Activated CD4-positive, alpha-beta memory T cell treated with anti-CD3 and anti-CD28 coated beads for 36 hours (primary cell): ENCODE data around the gene RAP2C. TPM values are rescaled to one million over a fixed set of nuclear protein-coding genes. Genes with fewer than 3 reads are reported as not detected.

Experiments
- CTCF ChIA-PET: fragments of 350-600 bp; sonication (Branson Sonifier 250); formaldehyde crosslinking; loops from one replicate; lab custom pipeline; 2021; ENCODE audit warnings: antibody characterized with exemption, inconsistent platforms; lab: Charles Lee
- POLR2A ChIA-PET: fragments of 350-600 bp; sonication (Branson Sonifier 250); formaldehyde crosslinking; loops from one replicate; lab custom pipeline; 2021; ENCODE audit warnings: antibody characterized with exemption; lab: Charles Lee
- DNase-seq: peaks from one replicate; pipeline ENCODE4 v3.0.0-alpha.2; 2020
- H3K27ac Mint-ChIP-seq: one replicate; pipeline ENCODE4 v1.8.0; 2021; ENCODE audit warnings: mixed read lengths
- H3K27me3 Mint-ChIP-seq: one replicate; pipeline ENCODE4 v1.8.0; 2021; ENCODE audit warnings: mixed read lengths
- H3K36me3 Mint-ChIP-seq: one replicate; pipeline ENCODE4 v1.8.0; 2021; ENCODE audit warnings: mixed read lengths
- H3K4me1 Mint-ChIP-seq: one replicate; pipeline ENCODE4 v1.8.0; 2021; ENCODE audit warnings: low read depth, mixed read lengths
- H3K4me3 Mint-ChIP-seq: one replicate; pipeline ENCODE4 v1.8.0; 2021; ENCODE audit warnings: mild to moderate bottlenecking, mixed read lengths
- H3K9me3 Mint-ChIP-seq: one replicate; pipeline ENCODE4 v1.8.0; 2021; ENCODE audit warnings: mixed read lengths
- intact Hi-C: fragments of 100-400 bp; cut with micrococcal nuclease; formaldehyde crosslinking; loops from one replicate; pipeline ENCODE4 v1.15.1; 2023
- total RNA-seq, 2 experiments: library from RNA; stranded (reverse); gene quantifications; one replicate each; pipeline ENCODE4 v1.2.3, GENCODE V29; 2021

The RAP2C gene
- total RNA-seq, 2 experiments from 2014 or later = 41.2 to 43.7 TPM

DNA sequence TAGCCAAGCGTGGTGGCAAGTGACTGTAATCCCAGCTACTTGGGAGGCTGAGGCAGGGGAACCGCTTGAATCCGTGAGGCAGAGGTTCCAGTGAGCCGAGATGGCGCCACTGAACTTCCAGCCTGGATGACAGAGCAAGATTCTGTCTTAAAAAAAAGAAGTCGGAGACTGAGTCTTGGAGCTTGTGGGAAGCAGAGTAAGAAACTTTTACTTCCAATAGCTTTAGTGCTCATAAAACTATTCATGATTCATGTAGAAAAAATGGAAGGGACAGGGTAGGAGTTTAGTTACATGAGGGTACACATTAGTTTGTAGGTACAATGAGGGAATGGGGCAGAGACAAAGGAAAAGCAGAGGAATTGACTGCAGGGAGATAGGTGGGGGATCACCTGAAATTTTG lies 19.3 kb downstream of the RAP2C start:
- peaks cover under 1% of the 10 kb centered on the region for H3K9me3 Mint-ChIP-seq
- H3K27me3 Mint-ChIP-seq = no peaks in the 10 kb centered on the region
- ChIA-PET CTCF (interaction anchor here (1.0 kb wide), 1 partner anchor 358 kb away, joined by 4 read pairs; no protein-coding TSS in a partner anchor), POLR2A (no interaction called here)
- no peaks in the 10 kb centered on the region for H3K4me1 Mint-ChIP-seq
- DNase-seq = no peak
- intact Hi-C loops = no loop called here
- H3K36me3 Mint-ChIP-seq = peaks cover 1% of the 10 kb centered on the region
- peak overlapping the region; percentile 49 for H3K27ac Mint-ChIP-seq
- H3K4me3 Mint-ChIP-seq = no peak overlapping the region

DNA sequence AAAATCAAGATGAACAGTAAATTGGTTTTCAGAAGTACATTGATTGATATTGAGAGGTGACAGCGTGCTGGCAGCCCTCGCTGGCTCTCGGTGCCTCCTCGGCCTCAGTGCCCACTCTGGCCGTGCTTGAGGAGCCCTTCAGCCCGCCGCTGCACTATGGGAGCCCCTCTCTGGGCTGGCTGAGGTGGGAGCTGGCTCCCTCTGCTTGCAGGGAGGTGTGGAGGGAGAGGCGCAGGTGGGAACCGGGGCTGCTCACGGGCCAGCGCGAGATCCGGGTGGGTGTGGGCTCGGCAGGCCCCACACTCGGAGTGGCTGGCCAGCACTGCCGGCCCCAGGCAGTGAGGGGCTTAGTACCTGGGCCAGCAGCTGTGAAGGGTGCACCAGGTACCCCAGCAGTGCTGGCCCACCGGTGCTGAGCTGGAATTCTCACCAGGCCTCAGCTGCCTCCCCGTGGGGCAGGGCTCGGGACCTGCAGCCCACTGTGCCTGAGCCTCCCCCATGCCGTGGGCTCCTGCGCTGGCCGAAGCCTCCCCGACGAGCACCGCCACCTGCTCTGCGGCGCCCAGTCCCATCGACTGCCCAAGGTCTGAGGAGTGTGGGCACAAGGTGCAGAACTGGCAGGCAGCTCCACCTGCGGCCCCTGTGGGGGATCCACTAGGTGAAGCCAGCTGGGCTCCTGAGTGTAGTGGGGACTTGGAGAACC lies 25.2 kb downstream of the RAP2C start:
- Mint-ChIP-seq H3K27me3 (no peaks in the 10 kb centered on the region), H3K36me3 (peaks cover 3% of the 10 kb centered on the region), H3K9me3 (peaks cover 5% of the 10 kb centered on the region), H3K4me3 (no peak overlapping the region), H3K27ac (no peak overlapping the region), H3K4me1 (no peaks in the 10 kb centered on the region)
- no peak for DNase-seq
- POLR2A ChIA-PET = no interaction called here
- CTCF ChIA-PET = no interaction called here
- intact Hi-C loops = no loop called here

DNA sequence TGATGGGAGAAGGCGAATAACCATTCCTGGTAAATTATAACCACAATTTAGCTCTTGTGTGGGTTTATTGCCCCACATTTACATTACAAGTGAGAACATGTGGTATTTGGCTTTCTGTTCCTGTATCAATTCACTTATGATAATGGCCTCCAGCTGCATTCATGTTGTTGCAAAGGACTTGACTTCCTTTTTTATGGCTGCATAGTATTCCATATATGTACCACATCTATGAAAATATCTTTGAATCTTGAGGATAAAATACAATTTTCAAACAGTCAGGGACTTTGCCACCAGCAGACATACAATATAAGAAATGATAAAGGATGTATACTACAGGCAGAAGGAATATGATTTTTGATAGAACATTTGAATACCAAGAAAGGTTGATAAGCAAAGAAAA lies 27.3 kb downstream of the RAP2C start:
- Mint-ChIP-seq H3K9me3 (peaks cover 5% of the 10 kb centered on the region), H3K4me1 (no peaks in the 10 kb centered on the region), H3K36me3 (peaks cover 3% of the 10 kb centered on the region), H3K27ac (no peak overlapping the region), H3K27me3 (no peaks in the 10 kb centered on the region), H3K4me3 (no peak overlapping the region)
- no peak for DNase-seq
- POLR2A ChIA-PET = no interaction called here
- intact Hi-C loops = no loop called here
- CTCF ChIA-PET = interaction anchor here (0.7 kb wide), 1 partner anchor 284 kb away, joined by 3 read pairs; no protein-coding TSS in a partner anchor

DNA sequence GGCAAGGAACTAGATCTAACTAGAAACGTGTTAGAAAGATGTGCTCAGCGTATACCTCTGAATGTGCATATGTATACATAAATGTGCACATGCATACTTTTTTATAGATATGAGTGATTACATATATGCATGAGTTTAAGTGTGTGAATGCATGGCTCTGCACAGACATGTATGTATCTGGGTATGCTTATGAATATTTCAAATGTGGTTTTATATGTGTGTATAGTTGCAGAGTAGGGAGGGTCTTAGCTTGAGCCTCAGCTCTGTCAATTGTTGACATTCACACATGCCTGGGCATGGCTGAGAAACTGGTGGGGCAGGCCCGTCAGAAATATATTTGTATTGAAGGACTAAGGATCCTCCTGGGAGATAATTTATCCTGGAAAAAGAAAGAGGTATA lies 31.1 kb downstream of the RAP2C start:
- Mint-ChIP-seq H3K4me3 (no peak overlapping the region), H3K36me3 (no peaks in the 10 kb centered on the region), H3K9me3 (peaks cover 3% of the 10 kb centered on the region), H3K4me1 (no peaks in the 10 kb centered on the region), H3K27ac (no peak overlapping the region), H3K27me3 (no peaks in the 10 kb centered on the region)
- no peak for DNase-seq
- intact Hi-C loops = no loop called here
- CTCF ChIA-PET = no interaction called here
- POLR2A ChIA-PET = no interaction called here

DNA sequence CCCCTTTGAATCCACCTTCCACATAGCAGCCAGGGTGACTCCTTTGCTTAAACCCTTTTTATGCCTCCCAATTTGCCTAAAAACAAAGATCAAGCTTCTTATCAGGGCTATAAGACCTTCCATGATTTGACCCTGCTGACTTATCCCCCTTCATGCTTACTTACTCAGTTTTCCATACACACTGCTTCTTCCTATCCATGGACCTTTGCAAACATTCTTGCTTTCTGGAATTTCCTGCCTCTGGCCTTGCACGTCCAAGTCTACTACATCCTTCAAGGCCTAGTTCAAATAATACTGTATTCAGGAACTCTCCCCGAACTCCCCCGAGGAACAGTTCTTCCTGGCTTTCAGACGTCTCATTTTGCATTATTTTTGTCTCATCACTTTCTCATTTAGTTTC lies 31.8 kb downstream of the RAP2C start:
- Mint-ChIP-seq H3K9me3 (peaks cover 3% of the 10 kb centered on the region), H3K36me3 (no peaks in the 10 kb centered on the region), H3K4me3 (no peak overlapping the region), H3K27me3 (no peaks in the 10 kb centered on the region), H3K4me1 (no peaks in the 10 kb centered on the region), H3K27ac (no peak overlapping the region)
- intact Hi-C loops = no loop called here
- POLR2A ChIA-PET = no interaction called here
- no peak for DNase-seq
- CTCF ChIA-PET = no interaction called here

DNA sequence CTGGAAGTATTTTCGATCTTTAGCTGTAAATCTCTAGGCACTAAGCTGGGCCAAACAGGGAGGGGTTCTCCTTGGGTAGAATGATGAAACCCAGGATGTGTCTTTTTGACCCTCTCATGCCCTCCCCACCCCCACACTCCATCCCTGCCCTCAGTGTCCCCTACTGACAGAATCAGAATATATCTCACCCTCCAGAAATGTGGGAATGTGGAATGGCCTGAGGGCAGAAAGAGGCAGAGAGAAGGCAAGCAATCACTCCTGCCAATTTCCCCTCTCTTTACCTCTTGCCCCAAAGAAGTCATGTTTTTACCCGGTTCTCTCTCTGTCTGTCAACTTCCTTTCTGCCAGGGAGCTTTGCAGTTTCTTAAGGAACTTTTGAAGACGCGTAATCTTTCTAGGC lies 34.4 kb downstream of the RAP2C start:
- Mint-ChIP-seq H3K27me3 (no peaks in the 10 kb centered on the region), H3K9me3 (no peaks in the 10 kb centered on the region), H3K4me3 (no peak overlapping the region), H3K4me1 (no peaks in the 10 kb centered on the region), H3K36me3 (no peaks in the 10 kb centered on the region), H3K27ac (no peak overlapping the region)
- CTCF ChIA-PET = no interaction called here
- no peak for DNase-seq
- intact Hi-C loops = no loop called here
- POLR2A ChIA-PET = no interaction called here

DNA sequence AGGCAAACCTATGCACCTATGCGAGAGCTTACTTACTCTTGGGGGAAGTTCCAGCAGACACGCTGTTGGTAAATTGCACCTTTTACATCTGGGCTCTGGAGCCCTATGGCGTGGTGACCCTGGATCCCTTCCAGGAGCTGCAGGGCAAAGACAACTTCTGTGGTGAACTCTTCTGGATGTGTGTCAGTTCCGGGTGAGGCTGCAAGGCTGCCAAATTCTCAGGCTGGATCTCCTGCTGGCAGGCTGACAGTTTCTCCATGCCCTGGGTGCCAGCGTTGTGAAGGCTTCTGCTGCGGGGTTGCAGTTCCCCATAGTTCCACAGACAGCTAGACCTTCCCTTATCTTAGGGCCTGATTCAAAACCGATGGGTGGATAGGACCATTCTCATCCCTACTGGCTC lies 37.9 kb downstream of the RAP2C start:
- H3K27me3 Mint-ChIP-seq = no peaks in the 10 kb centered on the region
- H3K36me3 Mint-ChIP-seq = no peaks in the 10 kb centered on the region
- H3K4me1 Mint-ChIP-seq = no peaks in the 10 kb centered on the region
- H3K9me3 Mint-ChIP-seq = no peaks in the 10 kb centered on the region
- ChIA-PET CTCF (no interaction called here), POLR2A (interaction anchor here (0.5 kb wide), 1 partner anchor 338 kb away, joined by 5 read pairs; no protein-coding TSS in a partner anchor)
- intact Hi-C loops = no loop called here
- no peak for DNase-seq
- H3K4me3 Mint-ChIP-seq = no peak overlapping the region
- no peak overlapping the region for H3K27ac Mint-ChIP-seq

DNA sequence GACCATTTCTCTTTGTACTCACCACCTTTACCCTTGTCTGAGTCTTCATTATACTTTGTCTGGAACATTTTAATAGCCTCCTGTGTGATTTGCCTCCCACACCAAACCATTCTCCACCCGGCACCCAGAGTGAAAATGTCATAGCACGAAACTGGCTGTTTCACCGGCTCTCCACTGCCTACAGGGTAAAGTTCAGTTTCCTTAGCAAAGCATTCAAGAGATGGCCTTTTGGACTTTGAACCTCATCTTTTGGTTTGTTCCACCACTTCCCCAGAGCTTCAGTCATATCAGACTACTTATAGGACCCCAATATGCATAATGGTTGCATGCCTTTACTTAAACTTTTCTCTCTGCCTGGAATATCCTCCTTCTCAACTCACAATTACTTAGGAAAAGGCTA lies 38.3 kb downstream of the RAP2C start:
- H3K36me3 Mint-ChIP-seq = no peaks in the 10 kb centered on the region
- intact Hi-C loops = no loop called here
- H3K9me3 Mint-ChIP-seq = no peaks in the 10 kb centered on the region
- H3K4me3 Mint-ChIP-seq = no peak overlapping the region
- no peak overlapping the region for H3K27ac Mint-ChIP-seq
- H3K4me1 Mint-ChIP-seq = no peaks in the 10 kb centered on the region
- ChIA-PET CTCF (no interaction called here), POLR2A (interaction anchor here (0.5 kb wide), 1 partner anchor 338 kb away, joined by 5 read pairs; no protein-coding TSS in a partner anchor)
- no peak for DNase-seq
- no peaks in the 10 kb centered on the region for H3K27me3 Mint-ChIP-seq

DNA sequence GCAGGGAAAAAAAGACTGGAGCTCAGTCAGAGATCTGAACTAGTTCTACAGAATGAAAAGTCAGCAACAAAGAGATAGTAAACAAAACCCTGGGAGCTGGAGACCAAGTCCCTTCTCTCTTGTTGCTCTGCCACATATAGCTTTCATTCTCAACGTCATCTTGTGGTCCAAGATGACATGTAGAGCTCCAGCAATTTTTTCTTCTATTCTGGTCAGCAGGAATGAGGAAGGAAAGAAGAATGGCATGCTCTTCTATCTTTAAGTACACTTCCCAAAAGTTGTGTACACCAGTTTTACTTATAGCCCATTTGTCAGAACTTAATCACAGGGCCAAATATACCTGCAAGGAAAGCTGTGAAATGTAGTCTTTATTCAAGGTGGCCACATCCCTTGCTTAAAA lies 45.6 kb downstream of the RAP2C start:
- Mint-ChIP-seq H3K9me3 (no peaks in the 10 kb centered on the region), H3K4me1 (no peaks in the 10 kb centered on the region), H3K27ac (no peak overlapping the region), H3K27me3 (peaks cover 2% of the 10 kb centered on the region), H3K4me3 (no peak overlapping the region), H3K36me3 (no peaks in the 10 kb centered on the region)
- POLR2A ChIA-PET = no interaction called here
- intact Hi-C loops = no loop called here
- CTCF ChIA-PET = interaction anchor here (1.6 kb wide), 1 partner anchor 45 kb away, joined by 6 read pairs; the partner anchor contains the start of gene RAP2C
- DNase-seq = no peak

DNA sequence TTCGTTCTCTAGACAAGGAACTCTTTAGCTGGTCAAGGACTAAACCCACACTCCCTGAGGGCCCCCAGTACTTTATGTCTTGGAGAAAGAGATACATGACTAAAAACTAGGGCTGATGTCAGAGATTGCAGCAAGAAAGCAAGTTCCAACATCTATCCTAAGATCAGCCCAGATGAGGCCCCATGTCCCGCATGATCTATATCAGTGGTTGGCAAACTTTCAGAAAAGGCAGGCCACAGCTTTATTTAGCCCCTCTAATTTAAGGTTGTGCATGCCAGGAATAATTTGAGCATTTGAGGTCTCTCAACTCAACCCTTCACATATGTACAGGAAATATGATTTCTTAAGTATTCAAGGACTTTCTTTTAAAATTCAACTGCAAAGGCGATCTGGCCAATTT lies 47.4 kb downstream of the RAP2C start:
- Mint-ChIP-seq H3K9me3 (no peaks in the 10 kb centered on the region), H3K36me3 (no peaks in the 10 kb centered on the region), H3K27me3 (peaks cover 2% of the 10 kb centered on the region), H3K4me3 (no peak overlapping the region), H3K27ac (no peak overlapping the region), H3K4me1 (no peaks in the 10 kb centered on the region)
- intact Hi-C loops = no loop called here
- DNase-seq = no peak
- ChIA-PET POLR2A (no interaction called here), CTCF (no interaction called here)

DNA sequence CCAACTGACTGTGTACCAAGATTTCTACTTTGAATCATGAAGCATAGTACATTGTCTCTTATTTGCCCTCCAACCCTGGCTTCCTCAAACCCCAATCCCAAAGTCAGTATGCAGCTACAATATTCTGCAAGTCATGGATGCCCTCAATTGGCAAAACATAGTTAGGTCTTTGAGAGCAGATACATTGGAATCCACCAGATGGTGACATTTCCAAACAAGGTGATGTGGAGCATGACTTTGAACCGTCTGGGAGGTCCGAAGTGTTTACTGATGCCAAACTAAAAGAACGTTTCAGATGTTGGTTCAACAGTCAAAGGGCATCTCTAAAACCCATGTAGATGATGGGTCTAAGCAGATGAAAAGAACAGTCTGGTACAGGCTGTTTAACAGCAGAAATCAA lies 47.8 kb downstream of the RAP2C start:
- POLR2A ChIA-PET = no interaction called here
- H3K4me3 Mint-ChIP-seq = no peak overlapping the region
- intact Hi-C loops = no loop called here

DNA sequence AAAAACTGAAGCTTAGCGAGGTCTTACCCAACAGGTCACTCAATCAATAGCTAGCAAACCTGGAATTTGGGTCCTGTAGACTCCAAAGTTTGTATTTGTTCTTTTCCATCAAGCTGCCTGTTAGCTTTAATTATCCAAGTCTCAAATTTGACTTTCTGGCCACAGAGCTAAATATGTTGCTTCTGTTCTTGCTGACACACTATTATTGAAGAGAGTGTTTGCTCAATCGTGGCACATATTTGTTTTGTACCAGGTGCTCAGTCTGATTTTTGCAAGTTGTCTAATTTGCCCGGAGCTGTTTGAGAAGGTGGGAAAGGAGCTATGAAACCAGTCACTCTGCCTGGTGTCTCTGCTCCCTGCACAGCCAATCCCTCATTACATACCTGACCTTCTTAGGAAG lies 49.7 kb downstream of the RAP2C start:
- H3K4me3 Mint-ChIP-seq = no peak overlapping the region
- H3K9me3 Mint-ChIP-seq = no peaks in the 10 kb centered on the region
- no peak overlapping the region for H3K27ac Mint-ChIP-seq
- intact Hi-C loops = no loop called here
- DNase-seq = no peak
- H3K36me3 Mint-ChIP-seq = no peaks in the 10 kb centered on the region
- H3K27me3 Mint-ChIP-seq = peaks cover 2% of the 10 kb centered on the region
- CTCF ChIA-PET = no interaction called here
- H3K4me1 Mint-ChIP-seq = no peaks in the 10 kb centered on the region
- POLR2A ChIA-PET = no interaction called here

More for the DNA sequence above, 47.8 kb downstream of the RAP2C start:
- no peaks in the 10 kb centered on the region for H3K9me3 Mint-ChIP-seq
- H3K36me3 Mint-ChIP-seq = no peaks in the 10 kb centered on the region
- no peak overlapping the region for H3K27ac Mint-ChIP-seq
- H3K27me3 Mint-ChIP-seq = peaks cover 2% of the 10 kb centered on the region
- DNase-seq = no peak
- CTCF ChIA-PET = no interaction called here
- H3K4me1 Mint-ChIP-seq = no peaks in the 10 kb centered on the region

DNA sequence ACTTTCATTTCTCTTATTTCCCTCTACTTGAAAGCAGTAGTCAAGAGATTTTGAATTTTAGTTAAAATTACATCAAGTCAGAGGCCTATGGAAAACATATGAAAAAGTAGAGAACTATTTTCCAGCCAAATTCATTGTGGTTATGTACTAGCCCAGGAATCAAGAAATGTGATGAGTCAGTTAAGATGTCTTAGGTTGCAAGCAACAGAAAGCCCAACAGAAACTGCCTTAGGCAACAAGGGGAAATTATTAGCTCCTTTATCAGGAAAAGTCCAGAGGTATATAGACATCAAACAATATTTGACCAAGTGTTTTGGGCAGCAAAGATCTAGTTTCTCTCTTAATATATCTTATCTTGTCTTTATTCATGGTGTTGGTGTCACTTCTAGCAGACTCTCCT lies 53.6 kb downstream of the RAP2C start:
- H3K9me3 Mint-ChIP-seq = no peaks in the 10 kb centered on the region
- H3K36me3 Mint-ChIP-seq = no peaks in the 10 kb centered on the region
- no peak overlapping the region for H3K4me3 Mint-ChIP-seq
- no peak for DNase-seq
- H3K4me1 Mint-ChIP-seq = no peaks in the 10 kb centered on the region
- H3K27me3 Mint-ChIP-seq = peaks cover 3% of the 10 kb centered on the region
- ChIA-PET CTCF (no interaction called here), POLR2A (no interaction called here)
- intact Hi-C loops = no loop called here
- no peak overlapping the region for H3K27ac Mint-ChIP-seq
